ENCODE data around the gene DYNAP.

The DYNAP gene

DNA sequence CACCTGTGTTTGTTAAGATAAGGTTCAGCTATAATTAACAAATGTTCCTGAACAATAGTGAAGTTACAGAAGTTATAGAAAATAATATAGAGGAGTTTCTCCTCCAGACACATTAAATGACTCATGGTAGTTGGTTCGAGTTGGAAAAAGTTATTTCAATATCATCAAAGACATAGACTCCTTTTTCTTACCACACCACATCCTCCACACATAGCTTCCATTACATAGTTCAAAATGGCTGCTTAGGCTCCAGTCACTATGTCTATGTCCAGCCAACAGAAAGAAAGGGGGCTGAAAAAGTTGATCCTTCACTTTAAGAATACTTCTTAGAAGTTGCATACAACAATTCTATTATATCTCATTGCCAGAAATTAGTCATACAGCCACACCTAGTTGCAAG is 50.7 kb downstream of the DYNAP start:
- TF ChIP-seq, protein P1, sequence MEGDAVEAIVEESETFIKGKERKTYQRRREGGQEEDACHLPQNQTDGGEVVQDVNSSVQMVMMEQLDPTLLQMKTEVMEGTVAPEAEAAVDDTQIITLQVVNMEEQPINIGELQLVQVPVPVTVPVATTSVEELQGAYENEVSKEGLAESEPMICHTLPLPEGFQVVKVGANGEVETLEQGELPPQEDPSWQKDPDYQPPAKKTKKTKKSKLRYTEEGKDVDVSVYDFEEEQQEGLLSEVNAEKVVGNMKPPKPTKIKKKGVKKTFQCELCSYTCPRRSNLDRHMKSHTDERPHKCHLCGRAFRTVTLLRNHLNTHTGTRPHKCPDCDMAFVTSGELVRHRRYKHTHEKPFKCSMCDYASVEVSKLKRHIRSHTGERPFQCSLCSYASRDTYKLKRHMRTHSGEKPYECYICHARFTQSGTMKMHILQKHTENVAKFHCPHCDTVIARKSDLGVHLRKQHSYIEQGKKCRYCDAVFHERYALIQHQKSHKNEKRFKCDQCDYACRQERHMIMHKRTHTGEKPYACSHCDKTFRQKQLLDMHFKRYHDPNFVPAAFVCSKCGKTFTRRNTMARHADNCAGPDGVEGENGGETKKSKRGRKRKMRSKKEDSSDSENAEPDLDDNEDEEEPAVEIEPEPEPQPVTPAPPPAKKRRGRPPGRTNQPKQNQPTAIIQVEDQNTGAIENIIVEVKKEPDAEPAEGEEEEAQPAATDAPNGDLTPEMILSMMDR (IDR thresholded peaks at IDR 0.05), result no peak

DNA sequence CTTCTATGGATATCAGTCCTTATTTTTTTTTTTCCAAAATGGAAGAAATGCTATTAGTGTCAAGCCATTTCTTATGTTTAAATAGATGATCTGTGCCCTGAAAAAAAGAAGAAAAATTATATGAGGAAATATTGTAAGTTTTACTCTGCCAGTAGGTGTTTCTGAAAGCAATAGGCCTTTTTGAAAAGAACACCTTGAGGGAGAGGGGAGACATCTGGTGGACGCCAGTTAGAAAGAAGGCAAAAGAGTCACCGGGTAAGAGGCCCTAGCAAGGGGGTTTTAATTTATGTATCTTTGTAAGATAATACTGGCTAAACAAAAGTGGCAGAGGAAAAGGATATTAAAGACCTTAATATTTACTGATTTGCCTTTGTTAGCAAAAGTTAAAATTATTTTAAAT is 56.1 kb downstream of the DYNAP start:
- TF ChIP-seq, protein P1 (IDR thresholded peaks at IDR 0.05), result peak; percentile 69

Data from LNCAP (cell line).